Measurements from ENCODE around the gene TACR1.
A peak's percentile ranks its signal among the peaks of the same experiment; 100 is the strongest.
"Not testable (repeated sequence)": the region's sequence is repeated elsewhere in the genome, so short reads cannot be mapped to it uniquely, and the experiment has no call there.

Gene TACR1

DNA sequence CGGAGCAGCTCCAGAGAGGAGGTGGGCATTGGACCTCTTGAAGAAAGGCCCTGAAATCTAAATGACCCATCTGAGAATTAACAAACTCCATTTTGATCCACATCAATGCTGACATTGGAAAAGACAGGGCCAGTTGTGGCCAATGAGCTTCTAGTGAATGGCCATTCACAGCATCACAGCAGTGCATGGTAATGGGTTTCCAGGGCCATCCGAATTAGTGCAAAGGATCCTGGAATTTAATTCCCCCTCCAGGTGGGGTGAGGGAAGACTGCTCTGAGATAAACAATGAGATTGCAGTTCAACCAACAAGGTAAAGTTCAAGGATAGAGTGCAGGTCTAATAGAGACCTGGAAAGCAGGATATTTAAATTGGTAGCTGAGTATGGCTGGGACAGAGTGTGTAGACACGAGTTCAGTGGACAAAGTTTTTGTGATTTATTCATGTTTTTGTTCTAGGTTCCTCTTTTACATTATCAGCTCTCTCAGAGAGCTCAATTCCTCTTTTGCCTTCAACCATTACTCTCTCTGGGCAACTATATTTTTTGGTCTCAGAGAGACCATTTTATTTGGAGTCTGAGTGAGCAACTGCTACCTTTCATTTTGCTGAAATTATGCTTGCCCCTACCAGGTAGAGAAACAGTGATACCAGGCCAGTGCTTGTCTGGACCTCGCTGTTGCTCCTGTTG, 5.0 kb downstream of the TACR1 start:
- DNase-seq, result no peak

DNA sequence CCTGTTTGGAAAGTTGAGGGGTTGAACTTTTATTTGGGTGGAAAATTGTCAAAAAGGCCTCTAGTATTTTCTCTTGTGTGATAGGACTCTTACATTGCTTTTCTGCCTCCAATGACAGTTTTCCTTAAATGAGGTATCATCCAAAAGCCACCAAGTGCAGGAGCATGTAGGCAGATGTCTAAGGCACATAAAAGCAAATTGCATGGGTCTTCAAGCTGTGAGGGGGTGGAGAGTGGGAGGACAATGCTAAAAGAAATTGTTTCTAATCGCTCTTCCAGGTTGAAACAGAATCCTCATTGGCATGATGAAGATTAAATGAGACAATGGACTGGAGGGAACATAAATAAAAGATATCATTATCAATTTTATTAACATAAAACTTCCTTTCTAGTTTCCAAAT, 6.8 kb downstream of the TACR1 start:
- DNase-seq, result no peak

DNA sequence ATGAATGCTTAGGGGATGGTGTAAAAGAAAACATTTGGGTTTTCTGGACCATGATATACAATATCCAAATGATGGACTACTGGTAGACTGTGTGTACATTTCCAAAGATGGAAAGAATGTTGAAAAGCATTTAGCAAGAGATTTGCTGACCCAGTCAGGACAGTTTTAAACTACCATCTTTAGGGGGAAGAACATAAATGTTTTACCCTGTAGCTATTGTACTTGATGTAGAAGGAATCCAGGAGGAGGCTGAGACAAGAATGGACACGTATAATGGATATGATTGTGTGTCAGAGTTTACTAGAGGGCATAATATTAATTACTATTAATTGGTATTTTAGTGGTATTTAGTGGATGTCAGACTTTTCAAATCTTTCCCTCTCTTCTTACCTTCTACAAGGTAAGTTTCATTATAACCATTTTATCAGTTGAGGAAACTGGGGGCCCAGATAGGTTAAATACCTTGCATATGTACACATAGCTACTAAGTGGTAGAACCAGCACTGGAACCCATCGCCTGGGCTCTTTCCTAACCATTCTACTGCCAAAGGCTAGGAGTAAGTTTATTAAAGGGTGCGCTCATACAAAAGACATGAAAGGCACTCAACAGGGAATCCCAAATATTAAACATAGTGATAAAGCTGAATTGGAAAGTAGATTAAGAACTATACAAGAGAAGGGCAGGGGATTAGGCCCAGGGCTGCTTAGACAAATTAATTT, 8.9 kb downstream of the TACR1 start:
- no peak for DNase-seq

DNA sequence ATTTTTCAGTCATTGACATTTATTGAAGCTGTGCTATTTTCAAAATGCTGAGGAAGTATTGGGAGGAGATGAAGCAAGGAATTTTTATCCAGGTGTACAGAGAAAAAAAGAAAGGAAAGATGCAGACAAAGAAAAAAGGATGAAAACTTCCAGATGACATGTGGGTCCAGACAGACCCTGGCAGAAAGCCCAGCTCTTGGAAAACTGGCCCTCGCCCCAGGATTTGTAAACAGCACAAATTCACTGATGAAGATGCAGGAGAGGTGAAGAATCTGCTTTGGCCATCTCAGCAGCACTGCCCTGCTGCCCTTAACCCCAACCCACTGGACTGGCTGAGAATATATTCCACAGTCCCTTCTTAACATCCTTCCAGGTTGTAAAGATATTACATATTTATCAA, 12.5 kb downstream of the TACR1 start:
- DNase-seq, result no peak

DNA sequence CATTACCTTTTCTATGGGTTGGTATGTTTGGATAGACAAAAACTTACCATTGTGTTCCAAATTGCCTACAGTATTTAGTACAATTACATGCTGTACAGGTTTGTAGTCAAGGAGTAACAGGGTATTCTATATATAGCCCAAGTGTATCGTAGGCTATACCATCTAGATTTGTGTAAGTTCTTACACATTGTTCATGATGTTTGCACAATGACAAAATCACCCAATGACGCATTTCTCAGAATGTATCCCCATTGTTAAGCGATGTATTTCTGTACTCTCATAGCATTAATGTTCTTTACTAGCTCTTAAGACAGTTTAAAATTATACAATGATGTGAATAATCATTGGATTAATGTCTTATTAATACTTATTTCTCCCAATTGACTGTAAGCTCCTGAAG, 16.7 kb downstream of the TACR1 start:
- no peak for DNase-seq

DNA sequence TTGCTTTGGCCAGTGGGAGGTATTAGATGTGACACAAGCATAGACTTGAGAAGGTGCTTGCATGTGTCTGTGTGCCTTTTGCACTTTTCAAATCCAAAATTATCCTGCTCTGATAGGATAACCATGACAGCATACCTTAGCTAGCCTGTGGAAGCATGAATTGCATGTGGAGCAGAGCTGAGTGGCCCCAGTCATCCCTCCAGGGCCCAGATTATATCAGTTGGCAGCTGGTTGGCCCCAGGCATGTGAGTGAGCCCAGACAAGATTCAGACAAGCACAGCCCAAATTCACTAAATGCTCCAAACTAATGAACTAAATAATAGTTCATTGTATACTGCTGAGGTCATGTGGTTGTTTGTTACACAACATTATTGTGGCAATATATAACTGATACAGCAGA, 18.8 kb downstream of the TACR1 start:
- DNase-seq, result peak; percentile 82

DNA sequence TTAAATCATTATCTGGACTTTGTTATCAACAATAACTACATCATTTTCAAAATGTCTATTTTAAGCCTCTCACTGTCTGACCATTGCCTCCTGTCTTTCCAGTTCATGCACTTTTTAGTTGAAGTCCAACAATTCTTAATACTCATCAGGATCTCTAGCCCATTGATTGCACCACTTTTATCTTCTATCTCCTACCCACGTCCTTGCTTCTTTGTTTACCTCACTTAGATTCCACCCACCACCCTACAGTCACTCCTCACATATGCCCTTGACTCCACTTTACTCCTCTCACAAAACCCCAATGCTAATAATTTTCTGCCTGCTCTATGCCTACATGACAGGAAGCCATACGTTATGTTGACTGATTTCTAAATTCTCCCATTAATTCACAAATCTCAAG, 21.9 kb downstream of the TACR1 start:
- no peak for DNase-seq

DNA sequence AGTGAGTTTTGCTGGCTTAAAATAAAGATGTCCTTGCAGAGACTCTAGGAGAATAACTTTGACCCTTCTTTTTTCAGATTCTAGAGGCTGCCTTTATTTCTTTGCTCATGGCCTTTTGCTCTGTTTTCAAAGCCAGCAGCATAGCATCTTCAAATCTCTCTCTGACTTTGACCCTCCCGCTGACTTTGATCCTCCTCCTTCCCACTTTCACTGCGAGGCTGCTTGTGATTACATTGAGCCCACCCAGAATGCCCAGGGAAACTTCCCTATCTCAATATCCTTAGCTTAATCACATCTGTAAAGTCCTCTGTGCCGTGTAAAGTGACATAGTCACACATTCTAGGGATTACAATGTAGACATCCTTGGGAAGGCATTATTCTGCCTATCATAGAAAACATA, 23.9 kb downstream of the TACR1 start:
- DNase-seq, result no peak

DNA sequence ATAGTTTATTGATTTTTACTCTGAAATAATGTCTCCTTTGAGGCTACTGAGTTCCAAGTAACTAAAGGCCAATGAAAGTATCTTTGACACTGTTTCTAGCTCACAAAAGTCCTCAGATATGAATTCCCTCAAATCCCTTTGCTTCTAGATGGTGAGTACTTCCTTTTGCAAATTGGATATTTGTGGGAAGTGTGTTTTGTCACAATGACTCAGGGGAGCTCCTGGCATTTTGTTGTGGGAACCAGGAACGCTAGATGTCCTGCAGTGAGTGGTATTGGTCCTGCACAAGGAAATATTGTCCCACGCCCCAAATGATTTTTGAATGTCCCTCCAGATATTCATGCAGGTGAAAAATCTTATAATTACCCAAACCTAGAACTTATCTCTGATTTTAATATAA, 24.3 kb downstream of the TACR1 start:
- no peak for DNase-seq

DNA sequence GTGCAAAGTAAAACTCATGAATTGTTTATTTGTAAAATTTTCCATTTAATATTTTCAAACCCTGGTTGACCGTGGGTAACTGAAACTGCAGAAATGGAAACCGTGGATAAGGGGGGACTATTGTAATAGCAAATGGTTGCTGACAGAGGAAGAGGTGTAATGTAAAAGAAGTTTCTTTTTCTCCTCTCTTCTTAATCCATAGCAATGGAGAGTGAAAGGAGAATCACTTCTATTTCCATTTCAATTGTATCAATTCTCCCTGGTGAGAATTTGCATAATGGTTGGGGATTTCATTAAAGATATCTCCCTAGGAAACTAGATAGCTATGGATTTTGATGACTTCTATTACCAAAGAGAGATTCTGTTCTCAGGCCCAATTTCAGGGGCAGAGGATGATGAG, 24.8 kb downstream of the TACR1 start:
- DNase-seq, result no peak

DNA sequence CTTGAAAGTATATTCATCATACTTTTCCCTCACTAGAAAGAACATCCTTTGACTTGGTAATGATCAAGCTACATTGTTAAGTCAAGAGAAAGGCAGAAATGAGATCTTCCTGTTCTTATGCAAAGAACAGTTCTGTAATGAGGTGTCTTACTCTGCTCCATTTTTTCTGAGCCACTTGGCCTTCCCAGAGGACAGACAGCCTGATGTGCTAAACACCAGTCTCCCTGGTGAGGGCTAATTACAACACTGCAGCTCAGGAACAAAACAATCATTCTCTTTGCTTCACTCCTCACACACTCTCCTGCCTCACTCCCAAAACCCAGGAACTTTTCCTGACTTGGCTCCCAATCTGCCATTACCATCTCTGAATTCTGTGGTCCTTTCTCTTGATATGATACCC, 25.6 kb downstream of the TACR1 start:
- DNase-seq, result peak; percentile 64

DNA sequence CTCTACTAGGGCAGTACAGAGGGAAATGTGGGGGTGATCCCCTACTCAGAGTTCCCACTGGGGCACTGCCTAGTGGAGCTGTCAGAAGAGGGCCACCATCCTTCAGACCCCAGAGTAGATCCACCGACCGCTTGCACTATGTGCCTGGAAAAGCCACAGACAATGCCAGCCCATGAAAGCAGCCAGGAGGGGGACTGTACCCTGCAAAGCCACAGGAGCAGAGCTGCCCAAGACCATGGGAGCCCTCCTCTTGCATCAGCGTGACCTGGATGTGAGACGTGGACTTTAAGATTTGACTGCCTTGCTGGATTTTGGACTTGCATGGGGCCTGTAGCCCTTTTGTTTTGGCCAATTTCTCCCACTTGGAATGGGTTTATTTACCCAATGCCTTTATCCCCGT, 27.9 kb downstream of the TACR1 start:
- not testable (repeated sequence) for DNase-seq

DNA sequence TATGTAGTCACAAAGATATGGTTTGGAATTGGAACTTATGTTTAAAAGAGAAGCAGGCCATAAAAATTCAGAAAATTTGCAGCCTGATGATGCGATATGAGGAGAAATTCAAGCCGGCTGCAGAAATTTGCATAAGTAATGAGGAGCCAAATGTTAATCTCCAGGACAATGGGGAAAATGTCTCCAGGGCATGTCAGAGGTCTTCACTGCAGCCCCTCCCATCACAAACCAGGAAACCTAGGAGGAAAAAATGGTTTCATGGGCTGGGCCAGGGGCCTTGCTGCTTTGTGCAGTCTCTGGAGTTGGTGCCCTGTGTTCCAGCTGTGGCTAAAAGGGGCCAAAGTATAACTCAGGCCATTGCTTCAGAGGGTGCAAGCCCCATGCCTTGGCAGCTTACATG, 28.4 kb downstream of the TACR1 start:
- DNase-seq, result no peak

DNA sequence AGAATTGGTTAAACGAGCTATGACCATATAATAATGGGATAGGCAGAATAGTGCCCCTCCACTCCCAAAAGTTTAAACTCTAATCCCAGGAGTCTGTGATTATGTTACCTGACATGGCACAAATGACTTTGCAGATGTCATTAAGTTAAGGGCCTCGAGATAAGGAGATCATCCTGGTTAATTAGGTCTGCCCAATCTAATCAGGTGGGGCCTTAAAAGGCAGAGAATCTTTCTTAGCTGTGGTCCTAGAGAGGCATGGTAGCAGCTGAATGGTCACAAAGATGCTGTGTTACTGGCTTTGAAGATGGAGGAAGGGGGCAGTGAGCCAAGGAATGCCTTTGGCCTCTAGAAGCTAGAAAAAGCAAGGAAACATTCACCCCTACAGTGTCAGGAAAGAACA, 31.1 kb downstream of the TACR1 start:
- no peak for DNase-seq

DNA sequence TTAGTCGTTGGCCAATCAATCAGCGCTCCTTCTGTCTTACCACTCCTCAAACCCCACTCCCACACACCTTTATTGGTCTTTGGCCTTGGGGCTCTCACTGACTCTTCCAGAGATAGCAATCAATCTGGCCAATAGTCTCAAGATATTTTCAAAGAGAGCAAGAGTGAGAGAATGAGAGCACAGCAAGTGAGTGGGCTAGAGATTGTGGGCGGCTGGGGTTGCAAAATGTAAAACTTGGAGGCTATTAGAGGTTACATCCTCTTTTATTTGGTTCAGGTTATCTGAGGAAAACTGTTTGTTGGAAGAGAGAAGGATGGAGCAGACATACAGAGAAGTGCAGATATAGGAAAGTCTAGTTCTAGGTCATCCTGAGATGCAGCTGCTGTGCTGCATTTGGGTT, 32.8 kb downstream of the TACR1 start:
- no peak for DNase-seq

DNA sequence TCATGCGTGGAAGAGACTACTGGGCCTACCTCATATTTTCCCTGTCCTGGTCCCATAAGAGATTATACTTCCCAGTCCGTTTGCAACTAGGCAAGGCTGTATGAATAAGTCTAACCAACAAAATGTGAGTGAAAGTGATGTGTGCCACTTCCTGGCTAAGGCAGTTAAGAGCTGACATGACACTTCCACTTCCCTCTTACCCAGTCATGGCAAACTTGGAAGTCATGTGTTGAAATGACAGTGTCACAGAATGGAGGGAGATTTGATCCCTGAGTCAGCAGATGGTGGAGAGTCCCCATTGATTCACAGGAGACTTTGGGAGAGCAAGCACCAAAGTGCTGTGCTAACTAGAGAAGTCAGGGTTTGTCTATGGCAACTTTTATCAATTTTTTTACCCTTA, 36.4 kb downstream of the TACR1 start:
- DNase-seq, result no peak

DNA sequence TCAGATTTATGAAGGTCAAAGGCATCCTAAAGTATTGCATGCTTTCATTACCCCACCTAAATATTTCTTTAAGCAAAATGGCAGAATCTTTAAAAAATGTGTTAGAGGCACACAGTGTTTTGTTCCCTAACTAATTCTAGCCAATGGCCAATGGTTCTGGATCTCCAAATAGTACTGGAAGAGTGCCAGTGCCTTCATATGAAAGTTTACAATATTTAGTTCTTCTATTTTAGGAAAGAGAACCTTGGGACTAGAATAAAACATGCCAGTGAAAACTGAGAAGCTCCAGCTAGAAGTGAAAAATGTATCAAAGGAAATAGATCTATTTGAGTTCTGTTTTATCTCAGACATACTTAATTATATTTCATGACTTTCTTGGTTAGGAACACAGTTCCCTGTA, 37.1 kb downstream of the TACR1 start:
- DNase-seq, result no peak

DNA sequence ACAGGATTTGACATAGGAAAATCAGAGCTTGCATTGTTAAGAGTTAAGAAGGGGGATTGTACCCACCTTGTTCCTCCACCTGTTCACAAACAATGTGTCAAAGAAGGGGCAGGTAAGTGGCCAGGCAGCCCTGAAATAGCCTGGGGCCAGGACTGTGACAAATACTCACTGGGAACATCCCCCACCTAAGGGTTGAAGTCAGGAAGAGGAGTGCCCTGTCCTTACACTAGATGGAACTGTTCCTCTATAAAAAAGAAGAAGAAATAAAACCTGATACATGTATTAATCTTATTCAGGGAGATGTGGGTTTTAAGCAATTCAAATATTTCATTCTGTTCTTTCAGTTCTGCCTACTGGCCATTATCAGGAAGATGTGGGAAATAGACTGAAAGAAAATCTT, 41.9 kb downstream of the TACR1 start:
- no peak for DNase-seq

DNA sequence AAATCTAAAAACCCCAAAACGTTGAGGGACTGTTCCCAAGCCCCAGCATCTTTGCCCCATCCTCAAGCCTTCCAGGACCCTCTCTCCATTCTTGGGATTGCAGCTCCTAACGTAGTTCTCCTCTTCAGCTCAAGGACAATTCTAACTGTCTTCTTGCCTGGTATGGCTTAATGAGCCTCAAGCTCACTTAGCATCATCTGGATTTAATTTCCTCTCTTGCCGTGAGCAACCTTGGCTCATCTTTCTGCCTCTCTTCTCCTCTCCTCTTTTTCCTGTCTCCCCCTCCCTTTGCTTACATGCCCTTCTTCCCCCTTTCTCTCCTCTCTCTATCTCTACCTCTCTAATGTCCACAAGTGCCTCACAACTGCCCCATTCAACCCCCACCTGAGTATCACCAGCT, 44.2 kb downstream of the TACR1 start:
- no peak for DNase-seq

DNA sequence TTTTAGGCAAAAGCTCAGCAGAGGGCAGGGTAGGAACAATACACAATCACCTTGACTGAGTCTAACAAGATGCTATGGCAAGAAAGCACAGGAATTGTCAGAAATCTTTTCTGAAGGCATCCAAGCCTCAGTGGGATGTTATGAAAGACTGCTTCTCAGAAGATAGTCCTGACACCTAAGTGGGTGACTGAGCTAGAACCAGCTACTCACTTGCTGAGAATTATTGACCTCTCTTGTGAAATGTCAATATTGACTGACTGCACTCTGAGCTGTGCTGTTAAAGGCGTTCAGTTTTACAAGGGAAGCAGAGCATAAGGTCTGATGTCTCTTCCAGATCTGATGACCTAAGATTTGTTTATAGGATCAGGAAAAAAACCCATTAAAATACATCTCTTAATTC, 46.1 kb downstream of the TACR1 start:
- no peak for DNase-seq

DNA sequence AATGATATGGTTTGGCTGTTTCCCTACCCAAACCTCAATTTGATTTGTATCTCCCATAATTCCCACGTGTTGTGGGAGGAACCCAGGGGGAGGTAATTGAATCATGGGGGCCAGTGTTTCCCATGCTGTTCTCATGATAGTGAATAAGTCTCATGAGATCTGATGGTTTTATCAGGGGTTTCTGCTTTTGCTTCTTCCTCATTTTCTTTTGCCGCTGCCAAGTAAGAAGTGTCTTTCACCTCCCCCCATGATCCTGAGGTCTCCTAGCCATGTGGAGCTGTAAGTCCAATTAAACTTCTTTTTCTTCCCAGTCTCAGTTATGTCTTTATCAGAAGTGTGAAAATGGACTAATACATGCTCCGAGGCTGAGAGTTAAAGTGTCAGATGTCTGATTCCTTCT, 47.1 kb downstream of the TACR1 start:
- DNase-seq, result not testable (repeated sequence)

DNA sequence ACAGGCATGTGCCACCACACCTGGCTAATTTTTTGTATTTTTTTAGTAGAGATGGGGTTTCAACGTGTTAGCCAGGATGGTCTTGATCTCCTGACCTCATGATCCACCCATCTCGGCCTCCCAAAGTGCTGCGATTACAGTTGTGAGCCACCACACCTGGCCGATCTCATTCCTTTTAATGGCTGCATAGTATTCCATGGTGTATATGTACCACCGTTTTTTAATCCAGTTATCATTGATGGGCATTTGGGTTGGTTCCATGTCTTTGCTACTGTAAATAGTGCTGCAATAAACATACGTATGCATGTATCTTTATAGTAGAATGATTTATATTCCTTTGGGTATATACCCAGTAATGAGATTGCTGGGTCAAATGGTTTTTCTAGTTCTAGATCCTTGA, 51.4 kb downstream of the TACR1 start:
- DNase-seq, result not testable (repeated sequence)

DNA sequence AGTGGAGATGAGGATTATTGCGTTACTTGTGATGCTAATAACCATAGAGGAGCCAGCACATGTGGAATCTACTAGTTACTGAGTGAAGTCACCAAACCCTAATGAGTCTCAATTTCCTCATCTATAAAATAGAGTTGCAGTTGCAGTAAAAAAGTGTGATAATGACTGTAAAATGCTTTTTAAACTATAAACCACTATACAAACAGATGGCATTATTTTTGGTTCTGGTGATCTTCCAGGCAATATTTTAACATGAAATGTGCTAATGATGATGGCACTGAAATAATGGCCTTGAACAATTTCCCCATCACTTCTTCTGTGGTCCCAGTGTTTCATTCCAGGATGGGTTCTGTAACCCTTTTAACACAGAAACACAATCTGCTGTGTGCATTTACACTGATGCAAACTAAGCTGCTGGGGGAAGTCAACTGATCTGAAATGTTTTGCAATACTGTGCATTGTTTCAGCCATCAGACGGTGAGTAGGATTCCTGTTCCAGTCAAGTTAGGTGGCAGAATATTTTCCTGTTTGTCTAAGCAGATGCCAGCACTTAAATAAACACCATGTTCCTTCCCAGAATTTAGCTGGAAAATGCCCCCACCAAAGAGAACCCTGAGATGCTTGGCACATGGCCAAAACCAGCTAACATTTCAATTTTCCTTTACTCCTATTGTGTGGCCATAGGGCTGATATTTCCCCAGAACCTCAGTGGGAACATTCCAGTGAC, 52.6 kb downstream of the TACR1 start:
- DNase-seq, result no peak

DNA sequence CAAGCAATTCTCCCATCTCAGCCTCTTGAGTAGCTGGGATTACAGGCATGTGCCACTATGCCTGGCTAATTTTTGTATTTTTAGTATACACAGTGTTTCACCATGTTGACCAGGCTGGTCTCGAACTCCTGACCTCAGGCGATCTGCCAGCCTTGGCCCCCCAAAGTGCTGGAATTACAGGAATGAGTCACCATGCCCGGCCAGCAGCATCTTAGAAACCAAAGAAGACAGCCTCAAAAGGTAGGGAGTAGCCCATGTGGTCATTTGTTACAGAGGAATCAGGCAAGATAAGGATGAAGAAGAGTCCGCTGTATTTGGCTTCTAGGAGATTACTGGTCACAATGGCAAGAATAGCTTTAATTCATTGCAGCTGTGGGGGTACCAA, 53.1 kb downstream of the TACR1 start:
- DNase-seq, result not testable (repeated sequence)

Measured in islet precursor cell (in vitro differentiated cells).